ENCODE data around the gene PHACTR2.

- TF ChIP-seq, protein P1, sequence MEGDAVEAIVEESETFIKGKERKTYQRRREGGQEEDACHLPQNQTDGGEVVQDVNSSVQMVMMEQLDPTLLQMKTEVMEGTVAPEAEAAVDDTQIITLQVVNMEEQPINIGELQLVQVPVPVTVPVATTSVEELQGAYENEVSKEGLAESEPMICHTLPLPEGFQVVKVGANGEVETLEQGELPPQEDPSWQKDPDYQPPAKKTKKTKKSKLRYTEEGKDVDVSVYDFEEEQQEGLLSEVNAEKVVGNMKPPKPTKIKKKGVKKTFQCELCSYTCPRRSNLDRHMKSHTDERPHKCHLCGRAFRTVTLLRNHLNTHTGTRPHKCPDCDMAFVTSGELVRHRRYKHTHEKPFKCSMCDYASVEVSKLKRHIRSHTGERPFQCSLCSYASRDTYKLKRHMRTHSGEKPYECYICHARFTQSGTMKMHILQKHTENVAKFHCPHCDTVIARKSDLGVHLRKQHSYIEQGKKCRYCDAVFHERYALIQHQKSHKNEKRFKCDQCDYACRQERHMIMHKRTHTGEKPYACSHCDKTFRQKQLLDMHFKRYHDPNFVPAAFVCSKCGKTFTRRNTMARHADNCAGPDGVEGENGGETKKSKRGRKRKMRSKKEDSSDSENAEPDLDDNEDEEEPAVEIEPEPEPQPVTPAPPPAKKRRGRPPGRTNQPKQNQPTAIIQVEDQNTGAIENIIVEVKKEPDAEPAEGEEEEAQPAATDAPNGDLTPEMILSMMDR (IDR thresholded peaks at IDR 0.05), result no peak
- TF ChIP-seq POLR2AphosphoS5 (IDR thresholded peaks at IDR 0.05), result no peak
These were observed 77.6 kb downstream of the PHACTR2 start for GRCh38 chr6:143755301-143755744.

Data from gastroesophageal sphincter (tissue), 3 donors.